BLaER1 treated with 17β-estradiol and CSF1 and Interleukin-3, amounts not matched to agents 10 nM and 100 nM (cell line): ENCODE data around the gene GBF1.
"Not testable (repeated sequence)": the region's sequence is repeated elsewhere in the genome, so short reads cannot be mapped to it uniquely, and the experiment has no call there.

Experiments used
- H3K27ac ChIP-seq, 11 experiments: shearing (Covaris generic); formaldehyde crosslinking; 2 replicates each; pipeline ENCODE4 v1.8.1; 2022
- H3K27me3 ChIP-seq, 11 experiments: shearing (Covaris generic); formaldehyde crosslinking; 2 replicates each; pipeline ENCODE4 v1.8.1; 2022
- H3K36me3 ChIP-seq, 11 experiments: shearing (Covaris generic); formaldehyde crosslinking; 2 replicates each; pipeline ENCODE4 v1.8.1; 2022
- H3K4me1 ChIP-seq, 10 experiments: shearing (Covaris generic); formaldehyde crosslinking; 2 replicates each; pipeline ENCODE4 v1.8.1; 2022
- H3K4me2 ChIP-seq, 11 experiments: shearing (Covaris generic); formaldehyde crosslinking; 2 replicates each; pipeline ENCODE4 v1.8.1; 2022
- H3K4me3 ChIP-seq, 10 experiments: shearing (Covaris generic); formaldehyde crosslinking; 2 replicates each; pipeline ENCODE4 v1.8.1; 2022
- H3K9ac ChIP-seq, 11 experiments: shearing (Covaris generic); formaldehyde crosslinking; 2 replicates each; pipeline ENCODE4 v1.8.1; 2022
- H3K9me3 ChIP-seq, 11 experiments: shearing (Covaris generic); formaldehyde crosslinking; replicated peaks in 1 of 11; 2 replicates each; pipeline ENCODE4 v1.8.1; 2022
- H4K20me1 ChIP-seq, 11 experiments: shearing (Covaris generic); formaldehyde crosslinking; 2 replicates each; pipeline ENCODE4 v1.8.1; 2022
- Cebpa-rat ChIP-seq, 11 experiments: shearing (Covaris generic); IDR thresholded peaks; 2 replicates each; pipeline ENCODE4 v1.8.1; 2022

GBF1 gene

DNA sequence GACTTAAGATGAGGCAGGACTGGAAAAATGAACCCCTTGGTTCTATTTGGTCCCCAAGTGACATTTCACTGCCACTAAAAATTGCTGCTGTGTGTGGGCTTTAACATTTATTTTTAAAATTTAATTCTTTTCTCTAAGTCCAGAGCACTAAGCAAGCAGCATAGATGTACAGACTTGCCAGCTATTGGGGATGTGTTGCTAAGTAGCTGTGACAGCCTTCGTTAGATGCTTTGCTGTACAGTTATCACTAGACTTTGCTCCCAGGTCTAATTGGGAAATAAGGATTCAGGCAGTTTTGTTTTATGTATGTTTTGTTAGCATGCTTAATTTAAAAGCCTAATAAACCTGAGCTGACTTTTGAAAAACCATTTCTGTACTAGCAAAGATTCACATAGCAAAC is 51.8 kb downstream of the GBF1 start:
- H3K27ac ChIP-seq = no peak overlapping the region
- H3K27me3 ChIP-seq = no peaks in the 10 kb centered on the region
- no peak overlapping the region for H3K4me2 ChIP-seq
- H3K4me3 ChIP-seq = no peak overlapping the region
- H3K4me1 ChIP-seq = 0 out of 20 replicates have a peak, but pooled peaks cover 0 to 4% (median 0%) of the 10 kb centered on the region in 10 experiments
- TF ChIP-seq Cebpa-rat (IDR thresholded peaks at IDR 0.05) = no peak
- H3K36me3 ChIP-seq = peaks cover 0 to 55% (median 17%) of the 10 kb centered on the region in 11 experiments; a peak in 18 of 22 replicates
- H3K9ac ChIP-seq = no peak overlapping the region; a peak in 1 of 22 replicates
- peaks cover 9 to 87% (median 29%) of the 10 kb centered on the region in 11 experiments; a peak in 15 of 22 replicates for H4K20me1 ChIP-seq
- peaks cover 0 to 21% (median 10%) of the 10 kb centered on the region in 11 experiments; a peak in 15 of 22 replicates for H3K9me3 ChIP-seq

DNA sequence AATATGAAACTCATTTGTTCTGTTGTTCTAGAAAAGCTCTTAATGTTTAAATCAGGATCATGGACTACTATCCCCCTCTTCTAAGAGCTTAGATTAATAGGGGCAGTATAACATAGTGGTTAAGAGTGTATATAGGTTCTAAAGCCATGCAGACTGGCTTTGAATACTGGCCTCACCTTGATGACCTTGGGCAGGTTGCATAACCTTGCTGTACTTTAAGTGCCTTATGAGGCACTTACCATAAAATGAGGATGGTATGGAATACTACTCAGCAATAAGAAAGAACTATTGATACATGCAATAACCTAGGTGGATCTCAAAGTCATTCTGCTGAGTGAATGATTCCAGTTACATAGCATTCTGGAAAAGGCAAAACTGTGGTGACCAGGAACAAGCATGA is 53.6 kb downstream of the GBF1 start:
- Histone ChIP-seq H3K4me3 (no peak overlapping the region), H3K36me3 (peaks cover 0 to 51% (median 16%) of the 10 kb centered on the region in 11 experiments; a peak in 18 of 22 replicates), H3K4me2 (no peak overlapping the region), H3K9ac (no peak overlapping the region), H3K9me3 (peaks cover 0 to 26% (median 13%) of the 10 kb centered on the region in 11 experiments; a peak in 15 of 22 replicates), H3K27me3 (no peaks in the 10 kb centered on the region), H3K27ac (no peak overlapping the region), H4K20me1 (peaks cover 5 to 88% (median 29%) of the 10 kb centered on the region in 11 experiments; a peak in 14 of 22 replicates), H3K4me1 (0 out of 20 replicates have a peak, but pooled peaks cover 0 to 4% (median 0%) of the 10 kb centered on the region in 10 experiments)
- TF ChIP-seq Cebpa-rat (IDR thresholded peaks at IDR 0.05) = no peak

DNA sequence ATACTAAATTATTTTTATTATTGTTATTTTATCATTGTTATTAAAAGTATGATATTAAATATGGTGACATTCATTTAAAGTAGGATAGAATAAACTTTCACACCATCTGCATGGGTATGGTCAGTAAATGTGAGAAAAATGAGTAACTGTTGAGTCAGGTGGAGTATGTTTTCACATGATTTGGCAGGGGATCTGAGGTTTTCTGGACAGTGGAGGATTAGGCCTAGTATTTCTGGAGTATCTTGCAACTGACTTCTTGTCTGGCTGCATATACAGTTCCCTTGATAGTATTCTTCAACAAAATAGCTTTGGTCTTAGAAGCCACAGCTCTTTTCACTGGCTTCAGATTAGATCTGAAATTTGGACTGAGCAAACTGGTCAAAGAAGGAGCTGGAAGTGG is 54.5 kb downstream of the GBF1 start:
- Histone ChIP-seq H3K4me2 (no peak overlapping the region), H3K27ac (no peak overlapping the region), H3K4me3 (no peak overlapping the region), H3K9ac (no peak overlapping the region), H3K9me3 (peaks cover 0 to 26% (median 13%) of the 10 kb centered on the region in 11 experiments; a peak in 15 of 22 replicates), H4K20me1 (peaks cover 1 to 83% (median 24%) of the 10 kb centered on the region in 11 experiments; a peak in 15 of 22 replicates), H3K36me3 (peaks cover 0 to 51% (median 16%) of the 10 kb centered on the region in 11 experiments; a peak in 18 of 22 replicates), H3K27me3 (no peaks in the 10 kb centered on the region), H3K4me1 (0 out of 20 replicates have a peak, but pooled peaks cover 0 to 4% (median 0%) of the 10 kb centered on the region in 10 experiments)
- TF ChIP-seq Cebpa-rat (IDR thresholded peaks at IDR 0.05) = no peak

DNA sequence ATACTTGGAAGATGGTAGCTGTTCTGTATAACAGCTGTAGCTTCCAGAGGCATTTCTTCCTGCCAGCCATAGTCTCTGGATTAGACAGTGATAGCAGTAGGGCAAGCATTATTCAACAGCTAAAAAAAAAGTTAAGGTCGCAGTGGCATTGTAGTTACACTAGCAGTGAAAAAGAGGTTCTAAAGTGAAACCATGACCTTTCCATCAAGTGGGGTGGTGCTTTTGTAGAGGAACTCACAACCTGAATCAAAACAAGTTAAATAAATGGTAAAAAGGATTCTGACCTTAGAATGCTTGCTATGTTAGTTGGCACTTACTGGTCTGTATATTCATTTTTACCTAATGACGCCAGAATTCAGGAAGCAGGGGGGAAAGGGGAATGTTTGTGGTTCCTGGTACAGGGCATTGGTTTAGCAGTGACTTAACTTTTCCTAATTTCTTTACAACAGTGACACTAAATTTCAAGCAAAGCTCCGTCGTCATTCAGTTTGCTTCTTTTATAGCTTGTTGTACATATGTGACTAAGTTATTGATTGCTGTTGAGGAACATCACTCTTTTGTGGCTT is 55.0 kb downstream of the GBF1 start:
- Histone ChIP-seq H3K36me3 (peaks cover 0 to 50% (median 17%) of the 10 kb centered on the region in 11 experiments; a peak in 18 of 22 replicates), H3K4me2 (no peak overlapping the region), H3K27ac (no peak overlapping the region), H3K4me1 (0 out of 20 replicates have a peak, but pooled peaks cover 0 to 4% (median 0%) of the 10 kb centered on the region in 10 experiments), H3K4me3 (no peak overlapping the region), H3K27me3 (no peaks in the 10 kb centered on the region), H4K20me1 (peaks cover 3 to 81% (median 25%) of the 10 kb centered on the region in 11 experiments; a peak in 14 of 22 replicates), H3K9me3 (peaks cover 0 to 26% (median 13%) of the 10 kb centered on the region in 11 experiments; a peak in 15 of 22 replicates), H3K9ac (no peak overlapping the region)
- TF ChIP-seq Cebpa-rat (IDR thresholded peaks at IDR 0.05) = no peak

DNA sequence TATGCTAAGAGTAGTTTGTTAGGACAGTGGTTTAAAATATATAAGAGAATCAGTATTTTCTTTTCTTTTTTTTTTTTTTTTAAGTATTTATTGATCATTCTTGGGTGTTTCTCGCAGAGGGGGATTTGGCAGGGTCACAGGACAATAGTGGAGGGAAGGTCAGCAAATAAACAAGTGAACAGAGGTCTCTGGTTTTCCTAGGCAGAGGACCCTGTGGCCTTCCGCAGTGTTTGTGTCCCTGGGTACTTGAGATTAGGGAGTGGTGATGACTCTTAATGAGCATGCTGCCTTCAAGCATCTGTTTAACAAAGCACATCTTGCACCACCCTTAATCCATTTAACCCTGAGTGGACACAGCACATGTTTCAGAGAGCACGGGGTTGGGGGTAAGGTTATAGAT is 55.6 kb downstream of the GBF1 start:
- not testable (repeated sequence) for H3K27me3 ChIP-seq, H3K4me2 ChIP-seq, H3K4me1 ChIP-seq, H3K9ac ChIP-seq, H3K27ac ChIP-seq, H3K4me3 ChIP-seq
- peaks cover 0 to 49% (median 17%) of the 10 kb centered on the region in 11 experiments; a peak in 19 of 22 replicates for H3K36me3 ChIP-seq
- peaks cover 8 to 82% (median 30%) of the 10 kb centered on the region in 11 experiments; a peak in 14 of 22 replicates for H4K20me1 ChIP-seq
- peaks cover 0 to 26% (median 13%) of the 10 kb centered on the region in 11 experiments; a peak in 15 of 22 replicates for H3K9me3 ChIP-seq

DNA sequence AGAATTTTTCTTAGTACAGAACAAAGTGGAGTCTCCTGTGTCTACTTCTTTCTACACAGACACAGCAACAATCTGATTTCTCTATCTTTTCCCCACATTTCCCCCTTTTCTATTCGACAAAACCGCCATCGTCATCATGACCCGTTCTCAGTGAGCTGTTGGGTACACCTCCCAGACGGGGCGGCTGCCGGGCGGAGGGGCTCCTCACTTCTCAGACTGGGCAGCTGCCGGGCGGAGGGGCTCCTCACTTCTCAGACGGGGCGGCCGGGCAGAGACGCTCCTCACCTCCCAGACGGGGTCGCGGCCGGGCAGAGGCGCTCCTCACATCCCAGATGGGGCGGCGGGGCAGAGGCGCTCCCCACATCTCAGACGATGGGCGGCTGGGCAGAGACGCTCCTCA is 56.0 kb downstream of the GBF1 start:
- Histone ChIP-seq H3K36me3 (peaks cover 1 to 49% (median 21%) of the 10 kb centered on the region in 11 experiments; a peak in 19 of 22 replicates), H4K20me1 (peaks cover 12 to 82% (median 30%) of the 10 kb centered on the region in 11 experiments; a peak in 16 of 22 replicates), H3K9me3 (peaks cover 0 to 26% (median 13%) of the 10 kb centered on the region in 11 experiments; a peak in 15 of 22 replicates)
- H3K27ac ChIP-seq, H3K4me3 ChIP-seq, H3K9ac ChIP-seq, H3K4me2 ChIP-seq, H3K4me1 ChIP-seq, H3K27me3 ChIP-seq: not testable (repeated sequence)

- peaks cover 7 to 82% (median 26%) of the 10 kb centered on the region in 11 experiments; a peak in 16 of 22 replicates for H4K20me1 ChIP-seq
- peaks cover 0 to 30% (median 13%) of the 10 kb centered on the region in 11 experiments; a peak in 15 of 22 replicates for H3K9me3 ChIP-seq
- H3K4me2 ChIP-seq = no peak overlapping the region
- no peak overlapping the region for H3K9ac ChIP-seq
- TF ChIP-seq Cebpa-rat (IDR thresholded peaks at IDR 0.05) = no peak
- H3K27me3 ChIP-seq = no peaks in the 10 kb centered on the region
- no peak overlapping the region for H3K4me3 ChIP-seq
- H3K27ac ChIP-seq = no peak overlapping the region
- peaks cover 4 to 47% (median 28%) of the 10 kb centered on the region in 11 experiments; a peak in 20 of 22 replicates for H3K36me3 ChIP-seq
- peaks cover 0 to 13% (median 0%) of the 10 kb centered on the region in 10 experiments; a peak in 3 of 20 replicates for H3K4me1 ChIP-seq
These were observed 57.3 kb downstream of the GBF1 start for GRCh38 chr10:102302611-102303010.

DNA sequence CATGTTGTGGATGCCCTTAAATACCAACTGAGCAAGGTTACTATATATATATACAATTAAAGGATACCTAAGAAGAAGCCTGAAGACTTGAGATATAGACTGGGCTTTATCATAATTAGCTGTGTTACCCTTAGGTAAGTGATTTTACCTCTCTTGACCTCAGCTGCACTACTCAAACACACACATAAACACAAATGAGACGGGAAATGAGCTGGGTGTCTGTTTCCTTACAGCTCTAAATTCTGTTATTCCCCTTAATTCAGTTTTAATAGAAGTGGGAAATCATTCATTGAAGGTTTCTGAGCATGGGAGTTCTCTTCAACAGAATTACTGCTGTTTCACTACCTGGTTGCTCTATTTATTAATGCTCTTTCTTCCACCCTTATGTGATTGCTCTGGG is 60.7 kb downstream of the GBF1 start:
- Histone ChIP-seq H3K9ac (no peak overlapping the region), H4K20me1 (peaks cover 20 to 79% (median 44%) of the 10 kb centered on the region in 11 experiments; a peak in 21 of 22 replicates), H3K27ac (no peak overlapping the region), H3K9me3 (peaks cover 0 to 18% (median 5%) of the 10 kb centered on the region in 11 experiments; a peak in 11 of 22 replicates), H3K36me3 (peaks cover 4 to 31% (median 20%) of the 10 kb centered on the region in 11 experiments; a peak in 20 of 22 replicates), H3K4me1 (peaks cover 0 to 9% (median 0%) of the 10 kb centered on the region in 10 experiments; a peak in 4 of 20 replicates), H3K27me3 (no peaks in the 10 kb centered on the region), H3K4me3 (no peak overlapping the region), H3K4me2 (no peak overlapping the region)
- no peak for TF ChIP-seq Cebpa-rat (IDR thresholded peaks at IDR 0.05)

DNA sequence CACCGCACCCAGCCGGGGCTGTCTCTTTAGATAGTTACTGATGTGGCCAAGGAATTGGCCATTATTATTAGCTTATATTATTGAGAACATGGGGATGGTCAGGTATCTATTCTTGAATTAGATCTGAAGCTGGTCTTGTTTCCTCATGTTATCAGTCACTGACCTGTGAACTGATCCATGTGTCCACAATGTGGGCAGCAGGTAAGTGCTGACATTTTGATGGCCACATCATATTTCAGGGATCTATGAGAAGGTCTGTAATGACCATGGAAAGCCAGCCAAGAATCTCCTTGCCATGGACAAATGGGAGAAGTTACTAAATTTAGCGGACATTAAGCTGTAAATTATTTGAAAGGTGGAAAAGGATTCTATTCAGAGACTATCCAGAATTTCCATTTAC is 61.4 kb downstream of the GBF1 start:
- Histone ChIP-seq H3K4me3 (no peak overlapping the region), H4K20me1 (peaks cover 27 to 86% (median 51%) of the 10 kb centered on the region in 11 experiments; a peak in 21 of 22 replicates), H3K4me1 (peaks cover 0 to 9% (median 0%) of the 10 kb centered on the region in 10 experiments; a peak in 4 of 20 replicates), H3K27ac (no peak overlapping the region), H3K36me3 (peaks cover 4 to 36% (median 20%) of the 10 kb centered on the region in 11 experiments; a peak in 20 of 22 replicates), H3K27me3 (no peaks in the 10 kb centered on the region), H3K9ac (no peak overlapping the region), H3K4me2 (no peak overlapping the region), H3K9me3 (peaks cover 0 to 13% (median 4%) of the 10 kb centered on the region in 11 experiments; a peak in 9 of 22 replicates)
- TF ChIP-seq Cebpa-rat (IDR thresholded peaks at IDR 0.05) = no peak

- H3K9me3 ChIP-seq, H3K4me1 ChIP-seq, H3K27me3 ChIP-seq, H3K27ac ChIP-seq, H3K9ac ChIP-seq, H3K4me2 ChIP-seq, H3K4me3 ChIP-seq: not testable (repeated sequence)
- Histone ChIP-seq H3K36me3 (peaks cover 4 to 36% (median 17%) of the 10 kb centered on the region in 11 experiments; a peak in 19 of 22 replicates), H4K20me1 (peaks cover 43 to 93% (median 65%) of the 10 kb centered on the region in 11 experiments; a peak in 21 of 22 replicates)
These were observed 63.0 kb downstream of the GBF1 start for GRCh38 chr10:102308318-102308717.
